K562 (cell line): Measurements from ENCODE around the gene PDE1C. TPM values are rescaled to one million over a fixed set of nuclear protein-coding genes. Genes with fewer than 3 reads are reported as not detected.

Experiments
- ATAC-seq: fragments of 200-7000 bp; cut with Tn5 transposase; 3 replicates; pipeline ENCODE4 v1.9.1; 2020; ENCODE audit warnings: moderate library complexity
- BruUV-seq: library from RNA; stranded (reverse); fragments of 400-500 nt; replicated peaks from 2 replicates; lab custom pipeline; 2021; lab: Mats Ljungman, UMichigan
- CTCF ChIA-PET: fragments of 300-600 bp; formaldehyde crosslinking; extraction: SDS; loops from one replicate; lab custom pipeline; 2021; ENCODE audit warnings: low intra/inter-chr PET ratio; lab: Yijun Ruan, JAX
- POLR2A ChIA-PET: fragments of 300-600, 350-650 bp; sonication (Branson Sonifier 250); formaldehyde crosslinking; extraction: SDS; loops from one replicate; lab custom pipeline; 2021; ENCODE audit warnings: antibody characterized with exemption, inconsistent platforms; lab: Yijun Ruan, JAX
- DNase-seq, 4 experiments: peaks; one replicate each; pipeline versions ENCODE4 v3.0.0 to v3.0.0-alpha.2; 2011 to 2018; ENCODE audit warnings: low spot score in 3 of 4, mixed read lengths in 3 of 4; ENCODE audit errors: extremely low read depth in 1 of 4
- FAIRE-seq: peaks from 2 replicates; lab custom pipeline; 2011; peaks lifted over from hg19 to GRCh38; lab: Jason Lieb, UNC
- H2AFZ ChIP-seq: 2 replicates; pipeline ENCODE4 v1.6.0; 2011; ENCODE audit warnings: low read depth, low read length, control low read depth, inconsistent platforms
- H3K27ac ChIP-seq: fragments of 200-600 bp; 3 replicates; pipeline ENCODE4 v1.8.0; 2011; ENCODE audit warnings: low read depth, mild to moderate bottlenecking, control low read depth, inconsistent platforms, low read length, moderate library complexity, mixed read lengths; ENCODE audit errors: extremely low read depth
- H3K27me3 ChIP-seq, 2 experiments: fragments of 300-600 bp in 1 of 2; 2 replicates in 1 of 2; 3 replicates in 1 of 2; pipeline versions ENCODE4 v1.6.0 to v1.8.0; 2011; ENCODE audit warnings: inconsistent platforms in 2 of 2, low read length in 2 of 2, mild to moderate bottlenecking in 1 of 2, mixed read lengths in 1 of 2, moderate library complexity in 1 of 2; ENCODE audit not compliant: control insufficient read depth in 2 of 2, insufficient read depth in 2 of 2
- H3K36me3 ChIP-seq: fragments of 300-600 bp; 3 replicates; pipeline ENCODE4 v1.8.0; 2011; ENCODE audit warnings: mild to moderate bottlenecking, low read length, inconsistent platforms; ENCODE audit not compliant: control insufficient read depth, insufficient read depth
- H3K4me1 ChIP-seq, 2 experiments: fragments of 200-600 bp in 1 of 2; replicated peaks in 1 of 2; 2 replicates in 1 of 2; 3 replicates in 1 of 2; pipeline versions ENCODE4 v1.5.1 to v1.8.0; 2011; ENCODE audit warnings: inconsistent platforms in 2 of 2, low read length in 2 of 2, mild to moderate bottlenecking in 1 of 2, mixed read lengths in 1 of 2, moderate library complexity in 1 of 2; ENCODE audit not compliant: control insufficient read depth in 2 of 2, insufficient read depth in 2 of 2
- H3K4me2 ChIP-seq: 2 replicates; pipeline ENCODE4 v1.6.1; 2011; ENCODE audit warnings: low read length, control low read depth, inconsistent platforms, mixed read lengths; ENCODE audit not compliant: insufficient read depth
- H3K4me3 ChIP-seq: fragments of 200-600 bp; sonication (generic), shearing (Covaris generic); 2 replicates; pipeline ENCODE4 v1.5.1; 2016; ENCODE audit warnings: control low read depth, inconsistent platforms
- H3K79me2 ChIP-seq: fragments of 200-600 bp; 3 replicates; pipeline ENCODE4 v1.8.0; 2011; ENCODE audit warnings: low read length, inconsistent platforms; ENCODE audit not compliant: control insufficient read depth, insufficient read depth
- H3K9ac ChIP-seq, 2 experiments: 2 replicates each; pipeline versions ENCODE4 v1.6.0 to v1.6.1; 2011; ENCODE audit warnings: low read depth in 2 of 2, low read length in 2 of 2, control low read depth in 1 of 2, inconsistent platforms in 1 of 2, mild to moderate bottlenecking in 1 of 2, mixed read lengths in 1 of 2; ENCODE audit not compliant: insufficient read depth in 1 of 2
- H3K9me1 ChIP-seq: one replicate; pipeline ENCODE4 v1.6.0; 2011; ENCODE audit warnings: inconsistent platforms, mild to moderate bottlenecking, low read length, moderate library complexity; ENCODE audit not compliant: control insufficient read depth, insufficient read depth
- H3K9me3 ChIP-seq: replicated peaks from 2 replicates; pipeline ENCODE4 v1.5.1; 2011; ENCODE audit warnings: low read depth, low read length, inconsistent platforms; ENCODE audit not compliant: control insufficient read depth, insufficient read depth
- H4K20me1 ChIP-seq: replicated peaks from 2 replicates; pipeline ENCODE4 v1.6.1; 2011; ENCODE audit warnings: low read length, inconsistent platforms, mixed read lengths; ENCODE audit not compliant: control insufficient read depth, insufficient read depth
- RAD21 ChIP-seq, 2 experiments: fragments of 250-450 bp in 1 of 2; fragments of 450-650 bp in 1 of 2; sonication (Bioruptor Pico) in 1 of 2; formaldehyde crosslinking in 1 of 2; IDR thresholded peaks in 1 of 2; conservative IDR thresholded peaks in 1 of 2; 2 replicates each; pipeline versions ENCODE4 v1.4.0 to v1.8.0; 2020 to 2022; ENCODE audit warnings: mild to moderate bottlenecking in 2 of 2, moderate library complexity in 1 of 2
- SMARCA4 ChIP-seq: fragments of 450-650 bp; IDR thresholded peaks from 2 replicates; pipeline ENCODE4 v1.6.1; 2016
- SMC3 ChIP-seq: conservative IDR thresholded peaks from 2 replicates; pipeline ENCODE4 v1.6.1; 2011; ENCODE audit warnings: low read depth, low read length, improper control_type of control experiment; ENCODE audit not compliant: insufficient read depth
- WGBS: fragments of 100-300 bp; shearing (Covaris generic); methylation state at CpG from one replicate; pipeline ENCODE4 v1.1.6; 2016; ENCODE audit warnings: low coverage, mixed read lengths; ENCODE audit not compliant: insufficient coverage; ENCODE audit errors: missing lambda C conversion rate; 5-methylcytosine and 5-hydroxymethylcytosine counted together
- in situ Hi-C: fragments of 300-500 bp; cut with MboI; formaldehyde crosslinking; loops from 4 replicates; pipeline ENCODE4 v1.15.0; 2018; ENCODE audit warnings: inconsistent platforms, mixed read lengths
- intact Hi-C: fragments of 100-400 bp; cut with micrococcal nuclease; formaldehyde crosslinking; loops from 2 replicates; pipeline ENCODE4 v1.14.2; 2022
- polyA plus RNA-seq, 8 experiments: library from polyadenylated mRNA; depleted of rRNA in 4 of 8; stranded (reverse) in 5 of 8; unstranded in 3 of 8; fragments of >200 nt; fragmentation: Nextera tagmentation in 2 of 8; fragmentation: Illumina TruSeq in 1 of 8; extraction: Ambion mirVana in 2 of 8; extraction: Trizol in 1 of 8; gene quantifications; 2 replicates each; pipeline versions ENCODE4 v1.2.1 to v1.2.3, GENCODE V29; 2011 to 2014; ENCODE audit warnings: inconsistent platforms in 1 of 8, missing spikeins in 1 of 8
- total RNA-seq, 7 experiments: library from RNA; depleted of rRNA in 6 of 7; stranded (reverse); fragments of >200 nt in 6 of 7; fragmentation: Illumina TruSeq in 2 of 7; extraction: Trizol in 2 of 7; gene quantifications; 2 replicates each; pipeline versions ENCODE4 v1.2.1 to v1.2.3, GENCODE V29; 2011 to 2021; ENCODE audit warnings: low replicate concordance in 1 of 7
- TF ChIP-seq, protein P1 (sequence below), 2 experiments: fragments of 450-650 bp; formaldehyde crosslinking in 1 of 2; IDR thresholded peaks; 2 replicates each; pipeline versions ENCODE4 v1.4.0 to v1.6.1; 2014 to 2020; ENCODE audit warnings: mild to moderate bottlenecking in 2 of 2, borderline replicate concordance in 1 of 2, low read depth in 1 of 2
- TF ChIP-seq, protein P2 (sequence below), 3 experiments: IDR thresholded peaks in 2 of 3; conservative IDR thresholded peaks in 1 of 3; 2 replicates each; pipeline ENCODE4 v1.5.1; 2011 to 2012; ENCODE audit warnings: low read length in 3 of 3, mild to moderate bottlenecking in 3 of 3, control low read depth in 2 of 3, improper control_type of control experiment in 1 of 3, inconsistent platforms in 1 of 3, low read depth in 1 of 3, mixed read lengths in 1 of 3, moderate library complexity in 1 of 3; ENCODE audit not compliant: insufficient read depth in 2 of 3
- TF ChIP-seq, protein P3 (sequence below): fragments of 450-650 bp; formaldehyde crosslinking; IDR thresholded peaks from 2 replicates; pipeline ENCODE4 v1.4.0; 2020; ENCODE audit warnings: mild to moderate bottlenecking, moderate library complexity

PDE1C gene
- total and polyA plus RNA-seq, 9 of the 15 experiments (the other 6 are each of a cell fraction or from before 2014, with no cell fraction given), result under 0.01 to 0.01 TPM; not detected in 7

DNA sequence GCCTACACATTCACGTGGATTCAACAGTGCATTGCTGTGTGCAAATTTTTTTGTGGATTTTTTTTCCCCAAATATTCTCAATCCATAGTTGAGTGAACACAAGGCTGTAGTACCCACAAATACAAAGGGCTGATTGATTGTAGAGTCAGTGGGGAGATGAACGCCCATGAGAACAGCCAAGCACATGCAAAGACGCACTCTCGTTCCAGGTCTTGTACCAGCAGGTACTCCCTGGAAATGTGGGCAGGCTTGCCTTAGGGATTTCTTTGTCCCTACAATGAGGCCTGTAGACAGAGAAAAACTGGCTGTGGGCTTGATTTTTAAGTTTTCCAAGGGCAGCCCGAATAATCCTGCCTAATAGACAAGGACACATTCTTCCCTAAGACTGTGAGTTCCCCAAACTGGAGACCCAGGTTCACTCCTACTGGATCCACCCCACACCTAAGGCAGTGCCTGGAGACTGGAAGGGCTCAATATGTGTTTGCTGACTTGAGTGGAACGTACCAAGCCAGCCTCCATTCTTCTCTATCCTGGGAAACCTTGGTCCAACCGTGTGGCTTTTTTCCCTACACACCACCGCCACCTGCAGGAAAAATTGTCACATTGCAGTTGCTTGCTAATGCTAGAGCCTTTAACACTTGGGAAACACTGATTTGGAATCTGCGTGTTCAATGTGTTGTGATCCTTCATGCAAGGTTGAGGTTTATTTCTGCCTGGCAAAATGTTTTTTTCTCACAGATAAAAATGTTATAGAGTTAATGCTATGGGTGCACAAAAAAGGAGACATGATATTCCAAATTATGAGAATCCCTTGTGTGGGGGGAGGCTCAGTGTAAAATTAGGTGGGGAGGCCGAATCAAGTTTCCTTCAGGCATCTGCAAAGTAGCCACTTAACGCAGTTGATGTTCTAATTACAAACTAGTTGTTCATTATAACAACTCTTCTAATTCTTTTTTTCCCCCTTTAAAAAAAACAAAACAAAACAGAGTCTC lies 333.9 kb downstream of the PDE1C start:
- Histone ChIP-seq H3K9me1 (no peaks in the 10 kb centered on the region), H2AFZ (no peak overlapping the region), H3K9me3 (no peaks in the 10 kb centered on the region), H3K4me3 (no peak overlapping the region), H3K27me3 (no peaks in the 10 kb centered on the region; a peak in 2 of 5 replicates), H3K9ac (no peak overlapping the region), H3K4me1 (no peaks in the 10 kb centered on the region), H3K79me2 (no peaks in the 10 kb centered on the region), H3K36me3 (no peaks in the 10 kb centered on the region), H3K27ac (no peak overlapping the region), H4K20me1 (peaks cover 6% of the 10 kb centered on the region; the same call in 1 of the 2 replicates), H3K4me2 (no peak overlapping the region)
- no TSS peak for BruUV-seq
- FAIRE-seq, result peak; percentile 94
- in situ Hi-C loops, result loop anchor here (5.0 to 25.0 kb wide), 3 partner anchors 609 to 1051 kb away; no protein-coding TSS in a partner anchor
- ChIA-PET CTCF (interaction anchor here (1.3 to 2.0 kb wide), 3 partner anchors 88 to 602 kb away, joined by 5 to 9 read pairs (median 8); no protein-coding TSS in a partner anchor), POLR2A (interaction anchor here (1.0 kb wide), 1 partner anchor 601 kb away, joined by 3 read pairs; no protein-coding TSS in a partner anchor)
- peak; percentile 90 for ATAC-seq
- peak; percentile 57 to 69 (median 64) for DNase-seq
- WGBS, result 2% methylated on average over 11 of the region's 11 CpGs
- intact Hi-C loops, result loop anchor here (1.0 to 10.0 kb wide), 4 partner anchors 87 to 601 kb away; no protein-coding TSS in a partner anchor
- no peak for TF ChIP-seq SMARCA4
- TF ChIP-seq, protein P1, sequence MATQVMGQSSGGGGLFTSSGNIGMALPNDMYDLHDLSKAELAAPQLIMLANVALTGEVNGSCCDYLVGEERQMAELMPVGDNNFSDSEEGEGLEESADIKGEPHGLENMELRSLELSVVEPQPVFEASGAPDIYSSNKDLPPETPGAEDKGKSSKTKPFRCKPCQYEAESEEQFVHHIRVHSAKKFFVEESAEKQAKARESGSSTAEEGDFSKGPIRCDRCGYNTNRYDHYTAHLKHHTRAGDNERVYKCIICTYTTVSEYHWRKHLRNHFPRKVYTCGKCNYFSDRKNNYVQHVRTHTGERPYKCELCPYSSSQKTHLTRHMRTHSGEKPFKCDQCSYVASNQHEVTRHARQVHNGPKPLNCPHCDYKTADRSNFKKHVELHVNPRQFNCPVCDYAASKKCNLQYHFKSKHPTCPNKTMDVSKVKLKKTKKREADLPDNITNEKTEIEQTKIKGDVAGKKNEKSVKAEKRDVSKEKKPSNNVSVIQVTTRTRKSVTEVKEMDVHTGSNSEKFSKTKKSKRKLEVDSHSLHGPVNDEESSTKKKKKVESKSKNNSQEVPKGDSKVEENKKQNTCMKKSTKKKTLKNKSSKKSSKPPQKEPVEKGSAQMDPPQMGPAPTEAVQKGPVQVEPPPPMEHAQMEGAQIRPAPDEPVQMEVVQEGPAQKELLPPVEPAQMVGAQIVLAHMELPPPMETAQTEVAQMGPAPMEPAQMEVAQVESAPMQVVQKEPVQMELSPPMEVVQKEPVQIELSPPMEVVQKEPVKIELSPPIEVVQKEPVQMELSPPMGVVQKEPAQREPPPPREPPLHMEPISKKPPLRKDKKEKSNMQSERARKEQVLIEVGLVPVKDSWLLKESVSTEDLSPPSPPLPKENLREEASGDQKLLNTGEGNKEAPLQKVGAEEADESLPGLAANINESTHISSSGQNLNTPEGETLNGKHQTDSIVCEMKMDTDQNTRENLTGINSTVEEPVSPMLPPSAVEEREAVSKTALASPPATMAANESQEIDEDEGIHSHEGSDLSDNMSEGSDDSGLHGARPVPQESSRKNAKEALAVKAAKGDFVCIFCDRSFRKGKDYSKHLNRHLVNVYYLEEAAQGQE (IDR thresholded peaks at IDR 0.05; ENCODE audit: borderline replicate concordance), result peak; percentile 59; the same call in 1 of the 2 replicates
- TF ChIP-seq, protein P1 (CRISPR knock-in tag; IDR thresholded peaks at IDR 0.05; ENCODE audit: low read depth), result no peak
- TF ChIP-seq, protein P2, sequence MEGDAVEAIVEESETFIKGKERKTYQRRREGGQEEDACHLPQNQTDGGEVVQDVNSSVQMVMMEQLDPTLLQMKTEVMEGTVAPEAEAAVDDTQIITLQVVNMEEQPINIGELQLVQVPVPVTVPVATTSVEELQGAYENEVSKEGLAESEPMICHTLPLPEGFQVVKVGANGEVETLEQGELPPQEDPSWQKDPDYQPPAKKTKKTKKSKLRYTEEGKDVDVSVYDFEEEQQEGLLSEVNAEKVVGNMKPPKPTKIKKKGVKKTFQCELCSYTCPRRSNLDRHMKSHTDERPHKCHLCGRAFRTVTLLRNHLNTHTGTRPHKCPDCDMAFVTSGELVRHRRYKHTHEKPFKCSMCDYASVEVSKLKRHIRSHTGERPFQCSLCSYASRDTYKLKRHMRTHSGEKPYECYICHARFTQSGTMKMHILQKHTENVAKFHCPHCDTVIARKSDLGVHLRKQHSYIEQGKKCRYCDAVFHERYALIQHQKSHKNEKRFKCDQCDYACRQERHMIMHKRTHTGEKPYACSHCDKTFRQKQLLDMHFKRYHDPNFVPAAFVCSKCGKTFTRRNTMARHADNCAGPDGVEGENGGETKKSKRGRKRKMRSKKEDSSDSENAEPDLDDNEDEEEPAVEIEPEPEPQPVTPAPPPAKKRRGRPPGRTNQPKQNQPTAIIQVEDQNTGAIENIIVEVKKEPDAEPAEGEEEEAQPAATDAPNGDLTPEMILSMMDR (IDR thresholded peaks at IDR 0.05 in 2 of 3, conservative IDR thresholded peaks at IDR 0.05 in 1 of 3; ENCODE audit: insufficient read depth in 2 of 3, low read depth in 1 of 3, low read length in 3 of 3), result peak; percentile 72 to 87 (median 85)
- TF ChIP-seq SMC3, result peak; percentile 68; the same call in 1 of the 2 replicates
- TF ChIP-seq, protein P3, sequence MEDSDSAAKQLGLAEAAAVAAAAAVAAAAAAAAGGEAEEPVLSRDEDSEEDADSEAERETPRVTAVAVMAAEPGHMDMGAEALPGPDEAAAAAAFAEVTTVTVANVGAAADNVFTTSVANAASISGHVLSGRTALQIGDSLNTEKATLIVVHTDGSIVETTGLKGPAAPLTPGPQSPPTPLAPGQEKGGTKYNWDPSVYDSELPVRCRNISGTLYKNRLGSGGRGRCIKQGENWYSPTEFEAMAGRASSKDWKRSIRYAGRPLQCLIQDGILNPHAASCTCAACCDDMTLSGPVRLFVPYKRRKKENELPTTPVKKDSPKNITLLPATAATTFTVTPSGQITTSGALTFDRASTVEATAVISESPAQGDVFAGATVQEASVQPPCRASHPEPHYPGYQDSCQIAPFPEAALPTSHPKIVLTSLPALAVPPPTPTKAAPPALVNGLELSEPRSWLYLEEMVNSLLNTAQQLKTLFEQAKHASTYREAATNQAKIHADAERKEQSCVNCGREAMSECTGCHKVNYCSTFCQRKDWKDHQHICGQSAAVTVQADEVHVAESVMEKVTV (CRISPR knock-in tag), result peak; percentile 64
- peak; percentile 72 to 76 for TF ChIP-seq RAD21 (CRISPR knock-in tag; conservative IDR thresholded peaks at IDR 0.05 in 1 of 2, IDR thresholded peaks at IDR 0.05 in 1 of 2)
